Lower leg skin (tissue), 3 donors: Measurements from ENCODE around the gene ERN1.

Source experiments
- CTCF ChIP-seq, 3 donors: fragments of 450-650 bp; IDR thresholded peaks; one replicate each; pipeline ENCODE4 v1.5.1; 2016; ENCODE audit warnings: antibody characterized with exemption in 3 of 3, mild to moderate bottlenecking in 3 of 3, moderate library complexity in 2 of 3
- POLR2A ChIP-seq, 2 donors: fragments of 450-650 bp; IDR thresholded peaks; one replicate each; pipeline ENCODE4 v1.6.1; 2016 to 2017; ENCODE audit warnings: antibody characterized with exemption in 2 of 2, mild to moderate bottlenecking in 1 of 2, moderate library complexity in 1 of 2

DNA sequence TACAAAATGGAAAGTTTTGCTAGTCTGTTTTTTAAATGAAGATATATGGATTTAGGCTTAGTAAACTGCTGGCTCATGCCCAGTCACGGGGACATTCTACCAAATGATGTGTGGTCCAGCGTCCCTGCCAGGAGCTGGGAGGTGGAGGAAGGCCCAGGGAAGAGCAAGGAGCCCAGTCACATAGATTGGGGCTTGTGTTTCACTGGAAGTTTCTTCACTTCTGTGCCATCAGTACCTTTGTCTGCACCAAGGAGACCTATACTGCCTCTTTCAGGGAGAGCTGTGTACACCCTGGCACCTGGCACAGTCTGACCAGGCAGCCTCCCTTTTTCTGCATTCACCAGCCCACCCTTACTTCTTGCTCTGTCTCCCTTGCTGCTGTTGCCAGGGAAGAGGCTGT is 32.6 kb upstream of the ERN1 start:
- TF ChIP-seq POLR2A (IDR thresholded peaks at IDR 0.05), result no peak
- TF ChIP-seq CTCF (IDR thresholded peaks at IDR 0.05), result no peak
